GM15510 (cell line): ENCODE results near the gene ZNF317.

Experiments
- POLR2A ChIP-seq: IDR thresholded peaks from 3 replicates; pipeline ENCODE4 v1.6.1; 2011; ENCODE audit warnings: borderline replicate concordance; ENCODE audit not compliant: insufficient read length; ENCODE audit errors: extremely low read depth

Gene ZNF317

GRCh38 chr19:9159891-9160290 lies 19.7 kb downstream of the ZNF317 start:
- no peak for TF ChIP-seq POLR2A

- TF ChIP-seq POLR2A = no peak
These were observed 21.2 kb downstream of the ZNF317 start for GRCh38 chr19:9161427-9161826.

GRCh38 chr19:9165261-9165660 lies 25.1 kb downstream of the ZNF317 start:
- no peak for TF ChIP-seq POLR2A

- no peak for TF ChIP-seq POLR2A
These were observed 26.6 kb downstream of the ZNF317 start for GRCh38 chr19:9166846-9167245.

- no peak for TF ChIP-seq POLR2A
These were observed 31.3 kb downstream of the ZNF317 start for GRCh38 chr19:9171393-9171991.

- no peak for TF ChIP-seq POLR2A
These were observed 35.1 kb downstream of the ZNF317 start for GRCh38 chr19:9175326-9175725.

GRCh38 chr19:9178901-9179300 lies 38.7 kb downstream of the ZNF317 start, which contains the start of gene OR7D2:
TSS of gene OR7D2 (plus strand) at chr19:9178979. CDS start at chr19:9185782, 6,803 bp downstream.
- no peak for TF ChIP-seq POLR2A

- TF ChIP-seq POLR2A = no peak
These were observed 42.8 kb downstream of the ZNF317 start for GRCh38 chr19:9183000-9183399.

- no peak for TF ChIP-seq POLR2A
These were observed 47.0 kb downstream of the ZNF317 start for GRCh38 chr19:9187191-9187590.

GRCh38 chr19:9189535-9189934 lies 49.3 kb downstream of the ZNF317 start:
- no peak for TF ChIP-seq POLR2A

- no peak for TF ChIP-seq POLR2A
These were observed 65.4 kb downstream of the ZNF317 start for GRCh38 chr19:9205501-9206113.
